Muscle of back (tissue), 11 donors: ENCODE measurements around the gene CCDC142. TPM values are rescaled to one million over a fixed set of nuclear protein-coding genes. Genes with fewer than 3 reads are reported as not detected.

Experiments
- DNase-seq, 3 donors: peaks; one replicate each; pipeline versions ENCODE4 v3.0.0 to v3.0.0-alpha.2; 2013
- polyA plus RNA-seq, 10 donors: library from polyadenylated mRNA; unstranded; fragments of 120-200 nt; gene quantifications; one replicate each; pipeline ENCODE4 v1.2.1, GENCODE V29; 2013; ENCODE audit not compliant: insufficient read length in 10 of 10

CCDC142 gene
- polyA plus RNA-seq, 10 donors: 4.8 to 11.4 (median 7.1) TPM

- DNase-seq: no peak
These were observed 58.4 kb downstream of the CCDC142 start for GRCh38 chr2:74424139-74424992.

Other genes with a start within 250 kb of the CCDC142 start
- gene SLC4A5, start 139.6 kb downstream of the CCDC142 start, polyA plus RNA-seq: 1 to 10 TPM; 1.4 to 3.9 (median 2.2) TPM
- gene DCTN1, start 102.7 kb downstream of the CCDC142 start, polyA plus RNA-seq: 100 to 1,000 TPM in 4 of 10 donors, 10 to 100 TPM in 6; 84.0 to 108 (median 97.6) TPM
- 1 to 10 TPM; 1.7 to 3.2 (median 2.4) TPM for gene C2orf81, start 61.4 kb downstream of the CCDC142 start, polyA plus RNA-seq
- 10 to 100 TPM in 5 of 10 donors, 1 to 10 TPM in 5; 7.8 to 17.2 (median 9.9) TPM for gene WDR54, start 61.3 kb downstream of the CCDC142 start, polyA plus RNA-seq
- 10 to 100 TPM; 35.1 to 64.2 (median 43.2) TPM for gene RTKN, start 41.1 kb downstream of the CCDC142 start, polyA plus RNA-seq
- 10 to 100 TPM; 15.4 to 24.6 (median 18.0) TPM for gene INO80B, start 27.9 kb downstream of the CCDC142 start, polyA plus RNA-seq
- gene WBP1, start 24.6 kb downstream of the CCDC142 start, polyA plus RNA-seq: 10 to 100 TPM; 46.2 to 59.2 (median 53.5) TPM
- gene MOGS, start 17.6 kb downstream of the CCDC142 start, polyA plus RNA-seq: 10 to 100 TPM; 22.2 to 40.7 (median 32.6) TPM
- 10 to 100 TPM; 33.2 to 83.6 (median 56.9) TPM for gene MRPL53, start 10.3 kb downstream of the CCDC142 start, polyA plus RNA-seq
- gene TTC31, start 83 bp upstream of the CCDC142 start, polyA plus RNA-seq: 10 to 100 TPM; 15.1 to 21.6 (median 18.0) TPM
- gene LBX2, start 16.6 kb upstream of the CCDC142 start, polyA plus RNA-seq: 1 to 10 TPM in 5 of 10 donors, under 1 TPM in 5; 0.52 to 1.6 (median 0.94) TPM
- gene PCGF1, start 24.7 kb upstream of the CCDC142 start, polyA plus RNA-seq: 10 to 100 TPM; 10.3 to 16.0 (median 12.5) TPM
- gene TLX2, start 31.5 kb upstream of the CCDC142 start, polyA plus RNA-seq: under 1 TPM in 2 of 10 donors, not detected in 8; 0.08 to 0.14 TPM
- under 1 TPM in 5 of 10 donors, not detected in 5; 0.13 to 0.33 (median 0.16) TPM for gene DQX1, start 43.2 kb upstream of the CCDC142 start, polyA plus RNA-seq
- 10 to 100 TPM; 52.6 to 85.2 (median 63.4) TPM for gene AUP1, start 46.7 kb upstream of the CCDC142 start, polyA plus RNA-seq
- 10 to 100 TPM; 22.5 to 32.7 (median 26.9) TPM for gene HTRA2, start 46.9 kb upstream of the CCDC142 start, polyA plus RNA-seq
- gene LOXL3, start 70.9 kb upstream of the CCDC142 start, polyA plus RNA-seq: 1 to 10 TPM; 6.4 to 9.8 (median 7.6) TPM
- gene DOK1, start 71.7 kb upstream of the CCDC142 start, polyA plus RNA-seq: 1 to 10 TPM; 5.3 to 8.4 (median 6.4) TPM
- gene M1AP, start 165.3 kb upstream of the CCDC142 start, polyA plus RNA-seq: under 1 TPM; 0.21 to 0.51 (median 0.28) TPM
- 1 to 10 TPM; 2.4 to 5.6 (median 3.1) TPM for gene SEMA4F, start 171.2 kb upstream of the CCDC142 start, polyA plus RNA-seq